GM19035 (cell line): ENCODE data around the gene NARS2.
"Not testable (repeated sequence)": the region's sequence is repeated elsewhere in the genome, so short reads cannot be mapped to it uniquely, and the experiment has no call there.

Experiments used
- ATAC-seq: cut with Tn5 transposase; IDR thresholded peaks from one replicate; pipeline ENCODE4 v1.9.1; 2021; ENCODE audit not compliant: unreplicated experiment

Gene NARS2

DNA sequence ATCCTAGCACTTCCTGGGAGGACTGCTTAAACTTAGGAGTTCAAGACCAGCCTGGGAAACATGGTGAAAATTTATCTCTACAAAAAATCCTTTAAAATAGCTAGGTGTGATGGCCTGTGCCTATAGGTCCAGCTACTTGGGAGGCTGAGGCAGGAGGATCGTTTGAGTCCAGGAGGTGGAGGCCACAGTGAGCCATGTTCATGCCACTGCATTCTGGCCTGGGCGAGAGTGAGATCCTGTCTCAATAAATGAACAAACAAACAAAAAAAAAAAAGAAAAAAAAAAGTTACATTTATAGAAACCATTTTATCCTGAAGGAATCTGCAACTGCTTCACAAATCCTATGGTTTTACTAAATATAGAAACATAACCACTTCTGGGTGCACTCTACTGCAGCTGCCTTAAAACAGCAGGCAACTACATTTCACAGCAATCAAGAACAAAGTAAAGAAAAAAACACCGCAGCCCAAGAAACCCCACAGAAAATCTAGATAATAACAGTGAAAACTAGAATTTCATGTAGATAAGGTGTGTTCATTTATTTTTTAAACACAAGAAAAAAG lies 81.2 kb downstream of the NARS2 start:
- ATAC-seq, result no peak

DNA sequence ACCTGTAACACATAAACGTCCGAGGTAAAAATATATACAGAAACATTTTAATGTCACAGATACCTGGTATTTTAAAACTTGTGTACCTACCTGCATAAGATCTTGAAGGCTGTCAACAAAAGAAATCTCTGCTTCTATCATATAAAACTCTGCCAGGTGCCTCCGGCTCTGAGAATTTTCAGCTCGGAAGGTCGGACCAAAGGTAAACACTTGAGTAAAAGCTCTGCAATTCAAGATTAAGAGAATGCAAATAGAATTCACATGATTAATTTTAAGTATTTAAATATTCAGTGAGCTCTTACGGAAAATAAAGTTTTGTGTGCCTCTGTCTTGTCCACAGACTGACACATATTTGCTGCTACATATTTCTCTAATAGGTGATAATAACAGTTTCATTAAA lies 81.7 kb downstream of the NARS2 start:
- no peak for ATAC-seq

DNA sequence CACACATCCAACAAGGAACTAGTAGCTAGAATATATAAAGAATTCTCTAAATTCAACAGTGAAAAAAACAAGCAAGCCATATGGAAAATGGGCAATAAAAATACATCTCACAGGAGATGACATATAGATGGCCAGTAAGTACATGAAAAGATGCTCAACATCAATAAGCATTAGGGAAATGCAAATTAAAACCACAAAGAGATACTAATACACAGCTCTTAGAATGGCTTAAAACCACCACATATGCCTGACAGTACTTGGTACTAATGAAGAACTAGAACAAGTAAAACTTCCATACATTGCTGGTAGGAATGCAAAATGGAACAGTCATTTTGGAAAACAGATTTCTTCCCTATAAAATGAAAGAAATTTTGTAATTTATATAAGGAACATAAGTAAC lies 85.5 kb downstream of the NARS2 start:
- ATAC-seq, result no peak

DNA sequence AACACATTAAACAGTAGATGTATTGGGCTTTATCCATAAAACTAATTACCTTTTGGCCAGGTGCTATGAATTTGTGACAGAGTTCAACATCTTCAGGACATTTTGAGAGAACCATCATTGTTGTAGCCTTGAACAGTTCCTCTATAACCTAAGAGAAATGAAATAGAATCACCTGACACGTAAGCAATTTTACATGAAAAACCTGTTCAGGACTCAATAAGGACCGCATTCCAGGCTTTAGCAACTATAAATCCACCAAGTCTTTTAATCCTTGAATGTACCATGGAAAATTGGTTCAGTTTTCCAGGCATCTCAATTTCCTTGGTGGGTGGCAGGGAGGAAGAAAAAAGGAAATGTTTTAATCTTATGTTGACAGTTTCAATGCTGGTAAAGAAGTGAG lies 96.1 kb downstream of the NARS2 start:
- no peak for ATAC-seq

DNA sequence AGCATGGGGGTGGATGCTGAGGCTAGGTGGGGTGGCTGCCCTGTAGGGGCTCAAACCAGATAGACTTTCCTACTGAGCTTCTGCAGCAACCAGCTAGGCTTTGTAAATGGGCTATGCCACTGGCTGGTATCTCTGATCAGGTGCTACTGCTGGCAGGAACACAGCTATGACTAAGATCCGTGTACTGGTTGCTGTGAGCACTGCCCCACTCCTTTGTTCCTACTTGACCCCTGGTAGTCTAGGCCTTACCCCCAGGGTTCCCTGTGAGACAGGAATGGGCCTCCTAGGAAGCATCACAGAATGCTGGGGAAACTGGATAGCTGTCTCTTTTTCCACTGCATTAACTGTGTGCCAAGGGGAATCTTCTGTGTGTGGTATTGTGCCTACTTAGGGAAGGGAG lies 98.6 kb downstream of the NARS2 start:
- ATAC-seq, result no peak

DNA sequence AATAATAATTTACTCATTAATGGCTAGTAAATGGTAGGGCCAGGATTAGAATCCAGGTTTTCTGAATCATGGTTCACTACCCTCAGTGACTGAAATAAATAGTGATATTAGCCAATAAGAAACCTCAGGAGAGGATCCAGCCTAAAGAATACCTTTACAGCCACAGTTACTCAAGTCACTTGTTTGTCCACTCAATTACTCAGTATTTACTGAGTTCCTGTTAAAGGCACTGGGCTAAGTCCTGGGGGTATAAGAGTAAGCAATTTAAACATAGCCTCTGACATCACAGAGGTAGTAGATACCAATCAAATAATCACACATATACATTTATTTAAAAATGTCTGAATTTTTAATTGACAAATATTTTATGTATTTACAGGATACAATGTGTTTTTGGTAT lies 100.2 kb downstream of the NARS2 start:
- ATAC-seq, result no peak

DNA sequence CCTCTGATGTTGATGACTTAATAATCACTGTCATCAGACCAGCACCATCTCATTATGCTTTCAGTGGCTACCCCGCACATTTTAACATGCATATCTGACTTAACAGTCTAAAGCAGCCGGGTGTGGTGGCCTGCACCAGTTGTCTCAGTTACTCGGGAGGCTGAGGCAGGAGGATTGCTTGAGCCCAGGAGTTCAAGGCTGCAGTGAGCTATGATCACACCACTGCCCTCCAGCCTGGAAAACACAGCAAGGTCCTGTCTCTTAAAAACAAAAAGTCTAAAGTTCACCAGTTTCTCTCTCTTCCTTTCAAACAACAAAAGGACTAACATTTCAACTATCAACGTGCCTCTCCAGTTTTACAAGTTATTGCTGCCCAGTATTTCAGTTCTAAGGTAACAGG lies 101.8 kb downstream of the NARS2 start:
- no peak for ATAC-seq

DNA sequence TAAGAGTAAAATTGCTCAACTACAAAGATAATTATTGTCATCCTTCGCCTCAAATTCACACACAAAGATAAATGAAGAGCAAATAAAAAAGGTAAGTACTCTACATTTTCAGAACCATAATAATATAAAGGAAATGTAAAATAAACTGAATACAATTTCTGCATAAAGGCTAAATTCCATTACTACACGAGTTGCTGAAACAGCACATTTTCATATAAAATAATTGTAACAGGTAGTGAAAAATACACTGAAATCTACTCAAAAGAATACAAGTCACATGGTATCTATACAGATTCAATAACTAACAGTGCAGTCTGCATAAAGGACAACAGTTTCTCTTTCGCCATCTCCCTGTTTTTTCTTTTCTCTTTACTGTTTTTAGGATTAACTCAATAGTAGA lies 102.3 kb downstream of the NARS2 start:
- ATAC-seq, result no peak

DNA sequence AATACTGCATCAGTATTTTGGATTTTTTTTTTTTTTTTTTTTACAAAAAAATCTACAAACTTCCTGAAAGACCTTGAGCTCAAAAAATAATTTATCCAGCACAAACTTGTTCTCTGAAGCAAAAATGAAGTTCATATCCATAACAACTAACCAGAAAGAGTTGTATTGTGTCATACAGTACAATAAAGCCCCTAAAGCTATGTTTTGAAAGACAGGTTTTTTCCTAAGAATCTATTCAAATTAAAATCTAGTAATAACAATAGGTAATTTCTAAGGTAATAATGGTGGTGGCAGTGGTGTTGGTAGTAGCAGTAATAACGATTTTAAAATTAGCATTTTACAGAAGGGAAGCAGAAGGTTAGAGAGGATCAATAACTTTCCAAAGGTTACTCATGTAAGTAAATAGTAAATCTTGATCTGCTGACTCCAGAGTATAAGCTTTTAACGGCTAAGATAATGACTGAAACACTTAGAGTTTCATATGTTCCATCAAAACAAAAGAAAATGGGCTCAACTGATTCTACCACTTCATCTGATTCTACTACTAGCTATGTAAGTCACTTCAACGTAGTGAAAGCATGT lies 103.7 kb downstream of the NARS2 start:
- no peak for ATAC-seq

DNA sequence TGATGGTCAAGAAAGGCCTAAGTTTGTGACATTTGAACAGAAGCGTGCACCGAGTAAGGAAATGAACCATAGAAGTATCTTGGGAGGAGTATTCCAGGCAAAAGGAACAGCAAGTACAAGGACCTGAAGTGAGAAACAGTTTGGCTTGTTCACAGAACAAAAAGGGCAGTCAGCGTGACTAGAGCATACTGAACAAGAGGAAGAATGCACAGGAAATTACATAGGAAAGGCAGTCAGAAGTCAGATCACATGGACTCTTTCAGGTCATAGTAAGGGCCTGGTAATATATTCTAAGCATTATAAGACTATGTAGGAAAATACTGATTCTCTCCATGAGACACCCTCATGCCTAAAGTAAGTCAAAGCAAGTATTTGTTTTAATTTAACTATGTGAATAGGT lies 104.8 kb downstream of the NARS2 start:
- no peak for ATAC-seq

DNA sequence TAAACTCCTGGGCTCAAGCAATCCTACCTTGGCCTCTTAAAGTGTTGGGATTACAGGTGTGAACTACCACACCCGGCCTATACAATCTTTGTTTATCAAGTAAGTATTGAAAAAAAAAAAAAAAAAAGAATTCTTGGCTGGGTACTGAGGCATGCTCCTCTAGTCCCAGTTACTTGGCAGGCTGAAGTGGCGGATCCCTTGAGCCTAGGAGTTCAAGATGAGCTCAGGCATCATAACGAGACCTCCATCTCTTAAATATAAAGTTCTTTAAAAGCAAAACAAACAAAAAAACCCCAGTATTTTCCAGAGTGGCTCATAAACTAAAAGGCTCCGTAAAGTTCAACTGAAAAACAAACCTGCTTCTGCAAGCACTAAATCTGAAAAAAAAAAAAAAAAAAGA lies 106.7 kb downstream of the NARS2 start:
- ATAC-seq, result no peak

DNA sequence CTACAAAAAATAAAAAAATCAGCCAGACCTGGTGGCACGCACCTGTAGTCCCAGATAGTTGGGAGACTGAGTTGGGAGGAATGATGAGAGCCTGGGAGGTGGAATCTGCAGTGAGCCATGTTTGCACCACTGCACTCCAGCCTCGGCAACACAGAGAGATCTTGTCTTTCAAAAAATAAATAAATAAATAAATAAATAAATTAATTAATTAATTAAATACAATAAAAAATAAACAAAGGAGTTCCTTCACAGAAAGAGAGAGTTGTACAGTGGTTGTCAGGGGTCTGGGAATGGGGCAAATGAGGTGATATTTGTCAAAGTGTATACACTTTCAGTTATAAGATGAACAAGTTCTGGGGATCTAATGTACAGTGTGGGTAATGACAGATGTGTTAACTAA lies 107.3 kb downstream of the NARS2 start:
- no peak for ATAC-seq

DNA sequence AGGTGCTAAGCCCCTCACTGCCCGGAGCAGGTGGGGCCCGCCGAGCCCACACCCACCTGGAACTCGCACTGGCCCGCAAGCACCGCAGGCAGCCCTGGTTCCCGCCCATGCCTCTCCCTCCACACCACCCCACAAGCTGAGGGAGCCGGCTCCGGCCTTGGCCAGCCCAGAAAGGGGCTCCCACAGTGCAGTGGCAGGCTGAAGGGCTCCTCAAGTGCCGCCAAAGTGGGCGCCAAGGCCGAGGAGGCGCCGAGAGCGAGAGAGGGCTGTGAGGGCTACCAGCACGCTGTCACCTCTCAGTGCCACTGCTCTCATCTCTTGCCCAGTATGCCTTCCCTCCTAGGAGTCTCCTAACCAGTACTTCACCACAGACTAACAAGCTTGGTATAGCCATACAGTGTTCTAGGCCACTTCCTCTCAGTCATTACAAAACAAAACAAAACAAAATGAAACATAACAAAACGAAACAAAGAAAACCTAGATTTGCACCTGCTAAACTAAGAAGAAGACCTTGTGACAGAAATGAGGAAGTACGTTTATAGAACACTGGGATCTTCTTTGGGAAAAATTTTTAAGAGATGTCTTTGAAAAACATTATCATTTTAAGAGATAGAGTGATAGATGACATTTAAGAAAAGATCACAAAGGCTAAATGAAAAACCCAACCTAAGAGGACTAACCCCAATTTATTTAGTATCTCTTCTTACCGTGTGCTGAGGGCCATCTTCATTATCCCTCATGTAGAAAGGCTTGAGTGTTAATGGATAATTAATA lies 109.3 kb downstream of the NARS2 start:
- ATAC-seq, result peak; percentile 99

DNA sequence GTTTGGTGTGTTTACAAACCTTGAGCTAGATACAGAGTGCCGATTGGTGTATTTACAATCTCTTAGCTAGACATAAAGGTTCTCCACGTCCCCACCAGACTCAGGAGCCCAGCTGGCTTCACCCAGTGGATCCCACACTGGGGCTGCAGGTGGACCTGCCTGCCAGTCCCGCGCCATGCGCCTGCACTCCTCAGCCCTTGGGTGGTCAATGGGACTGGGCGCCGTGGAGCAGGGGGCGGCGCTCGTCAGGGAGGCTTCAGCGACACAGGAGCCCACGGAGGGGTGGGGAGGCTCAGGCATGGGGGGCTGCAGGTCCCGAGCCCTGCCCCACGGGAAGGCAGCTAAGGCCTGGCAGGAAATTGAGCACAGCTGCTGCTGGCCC lies 109.9 kb downstream of the NARS2 start:
- not testable (repeated sequence) for ATAC-seq

DNA sequence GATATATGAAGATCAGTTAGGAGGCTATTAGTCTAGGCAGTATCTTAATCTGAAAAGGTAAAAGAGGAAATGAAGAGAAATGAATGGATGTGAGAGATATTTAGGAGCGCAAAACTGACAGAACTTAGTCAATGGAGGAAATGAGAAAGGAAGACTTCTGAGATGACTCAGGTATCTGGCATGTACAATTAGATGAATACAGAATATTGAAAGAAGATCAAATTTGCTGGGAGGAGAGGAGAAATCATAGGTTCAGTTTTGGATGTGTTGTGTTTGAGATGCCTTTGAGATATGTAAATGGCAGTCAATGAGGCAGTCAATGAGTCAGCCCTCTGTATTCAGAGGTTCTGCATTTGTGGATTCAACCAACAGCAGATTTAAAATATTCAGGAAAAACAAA lies 114.2 kb downstream of the NARS2 start:
- ATAC-seq, result no peak

DNA sequence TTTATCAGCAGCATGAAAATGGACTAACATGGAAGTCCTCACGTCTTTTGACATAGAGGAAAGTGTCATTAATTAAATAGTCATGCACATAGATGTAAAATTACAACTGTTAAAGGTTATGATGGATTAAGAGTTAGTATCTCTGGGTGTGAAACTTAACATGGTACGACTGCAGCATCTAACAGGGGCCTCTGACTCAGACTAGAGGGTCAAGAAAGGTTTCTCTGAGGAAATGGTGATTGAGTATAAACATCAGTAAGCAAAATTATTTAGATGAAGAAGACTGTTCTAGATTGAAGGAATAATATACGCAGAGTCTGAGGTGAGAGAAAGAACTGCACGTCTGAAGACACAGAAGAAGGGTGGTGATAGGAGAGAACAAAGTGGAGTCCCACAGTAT lies 114.9 kb downstream of the NARS2 start:
- no peak for ATAC-seq

DNA sequence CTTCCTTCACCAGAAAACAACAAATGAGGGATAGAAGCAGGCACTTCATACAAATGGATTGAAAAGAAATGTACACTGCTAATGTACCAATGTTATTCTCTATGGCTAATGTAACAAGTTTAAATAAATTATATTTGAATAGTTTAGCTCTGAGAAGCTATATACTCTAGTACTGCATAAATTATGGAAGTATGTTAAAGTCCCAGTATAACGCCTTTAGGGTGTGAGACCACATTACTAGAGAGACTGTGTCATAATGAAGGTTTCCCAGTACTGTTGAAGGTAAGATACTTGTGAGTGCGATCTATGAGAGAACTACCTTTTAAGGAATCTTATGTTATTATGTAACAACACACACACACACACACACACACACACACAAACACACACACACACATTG lies 117.2 kb downstream of the NARS2 start:
- no peak for ATAC-seq

DNA sequence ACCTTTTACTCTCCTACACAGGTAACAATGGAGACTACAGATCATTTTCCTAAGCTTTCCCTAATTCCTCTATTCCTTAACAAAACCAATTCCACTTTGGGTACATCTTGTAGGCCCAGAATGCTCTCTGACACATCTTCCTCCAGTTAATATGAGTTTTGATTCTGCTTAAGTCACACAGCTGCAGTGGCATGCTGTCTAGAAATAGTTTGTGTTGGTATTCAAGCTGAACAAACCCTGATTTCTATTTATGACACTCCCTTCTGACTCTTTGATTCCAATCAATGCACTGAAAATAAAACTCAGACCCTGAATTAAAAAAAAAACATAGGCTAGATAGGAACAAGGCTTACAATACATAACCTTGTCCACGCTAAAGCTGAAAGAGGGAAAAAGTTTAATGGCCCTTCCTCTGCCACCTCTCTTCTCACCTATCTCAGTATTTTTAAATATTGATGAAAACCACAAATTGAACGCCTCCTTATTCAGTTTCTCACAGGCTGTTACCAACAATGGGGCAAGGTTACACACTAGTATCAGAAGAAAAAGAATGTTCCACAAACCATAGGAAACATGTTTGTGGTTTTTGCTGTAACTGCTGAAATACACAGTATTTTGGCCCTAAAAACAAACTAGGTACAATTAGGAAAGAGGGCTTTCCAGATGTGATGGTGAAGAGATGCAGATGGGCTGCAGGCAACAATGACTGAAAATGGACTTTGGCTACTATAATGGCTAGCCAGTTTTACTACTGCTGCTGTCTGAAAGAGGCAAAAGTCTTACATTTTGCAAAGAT lies 121.3 kb downstream of the NARS2 start:
- no peak for ATAC-seq

DNA sequence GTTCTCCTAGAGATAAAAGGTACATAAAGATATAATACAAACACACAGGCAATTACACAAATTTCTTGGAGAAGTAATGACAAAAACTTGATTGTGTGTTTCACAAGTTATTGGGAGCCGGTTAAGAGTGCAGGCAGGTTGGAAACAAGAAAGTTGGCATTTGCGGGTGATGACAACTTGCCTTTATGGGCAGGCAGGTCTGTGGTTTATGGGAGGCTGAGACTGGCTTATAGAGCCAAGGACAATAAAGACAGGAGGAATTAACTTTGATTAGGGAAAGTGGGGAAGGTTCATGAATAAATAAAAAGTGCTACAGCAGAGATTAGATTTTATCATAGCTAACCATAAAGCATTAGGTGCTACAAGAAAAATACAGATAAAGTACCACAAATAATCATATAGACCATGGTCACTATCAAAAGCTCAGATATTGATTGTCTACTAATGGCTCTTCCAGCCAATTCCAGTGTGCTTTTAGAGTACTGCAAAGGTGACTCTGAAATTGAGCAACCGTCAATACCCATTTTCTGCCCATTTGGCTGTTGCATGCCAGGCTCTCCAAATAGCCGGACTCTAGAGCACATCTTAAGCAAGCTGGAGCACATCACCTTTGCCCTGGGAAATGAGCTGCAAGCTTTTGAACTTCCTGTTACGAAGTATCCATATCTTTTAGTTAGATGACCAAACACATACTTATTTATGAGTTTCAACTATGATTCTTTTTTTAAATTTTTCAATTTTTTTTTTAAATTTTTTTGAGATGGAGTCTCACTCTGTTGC lies 123.1 kb downstream of the NARS2 start:
- ATAC-seq, result no peak

DNA sequence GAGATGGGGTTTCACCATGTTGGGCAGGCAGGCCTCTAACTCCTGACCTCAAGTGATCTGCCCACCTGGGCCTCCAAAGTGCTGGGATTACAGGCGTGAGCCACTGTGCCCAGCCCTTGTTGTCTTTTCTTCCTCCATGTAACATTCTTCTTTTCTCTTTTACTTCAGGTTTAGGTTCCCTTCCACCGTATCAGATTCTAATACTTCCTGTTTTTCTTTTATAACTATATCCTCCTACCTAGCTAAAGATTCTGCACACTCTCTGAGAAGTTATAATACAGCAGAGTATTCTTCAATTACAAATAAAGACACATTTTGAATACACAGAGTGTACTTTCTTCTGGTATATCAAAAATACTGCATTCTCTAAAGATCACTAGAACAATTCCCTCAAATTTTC lies 123.8 kb downstream of the NARS2 start:
- ATAC-seq, result no peak

DNA sequence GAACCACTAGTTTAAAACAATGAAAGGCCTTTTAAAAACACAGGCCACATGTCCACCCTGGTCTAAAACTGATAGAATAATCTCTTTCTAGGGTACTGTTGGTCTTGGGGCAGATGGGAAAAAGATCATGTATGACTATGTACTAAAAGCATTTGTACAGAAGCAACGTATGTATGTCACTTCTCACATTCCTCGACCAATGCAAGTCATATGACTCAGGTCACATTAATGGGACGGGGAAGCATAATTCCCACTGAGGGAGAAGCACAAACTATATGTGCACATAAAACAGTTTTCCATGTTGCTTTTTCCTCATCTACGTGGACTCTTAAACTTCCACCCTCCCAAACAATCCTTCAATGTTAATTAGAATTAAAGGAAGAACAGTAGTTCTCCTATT lies 124.8 kb downstream of the NARS2 start:
- no peak for ATAC-seq
